Measurements from ENCODE around the gene NEDD4. TPM values are rescaled to one million over a fixed set of nuclear protein-coding genes. Genes with fewer than 3 reads are reported as not detected.
"Not testable (repeated sequence)": the region's sequence is repeated elsewhere in the genome, so short reads cannot be mapped to it uniquely, and the experiment has no call there.

The NEDD4 gene
- total RNA-seq, 1 donor from 2014 or later = 60.7 TPM

DNA sequence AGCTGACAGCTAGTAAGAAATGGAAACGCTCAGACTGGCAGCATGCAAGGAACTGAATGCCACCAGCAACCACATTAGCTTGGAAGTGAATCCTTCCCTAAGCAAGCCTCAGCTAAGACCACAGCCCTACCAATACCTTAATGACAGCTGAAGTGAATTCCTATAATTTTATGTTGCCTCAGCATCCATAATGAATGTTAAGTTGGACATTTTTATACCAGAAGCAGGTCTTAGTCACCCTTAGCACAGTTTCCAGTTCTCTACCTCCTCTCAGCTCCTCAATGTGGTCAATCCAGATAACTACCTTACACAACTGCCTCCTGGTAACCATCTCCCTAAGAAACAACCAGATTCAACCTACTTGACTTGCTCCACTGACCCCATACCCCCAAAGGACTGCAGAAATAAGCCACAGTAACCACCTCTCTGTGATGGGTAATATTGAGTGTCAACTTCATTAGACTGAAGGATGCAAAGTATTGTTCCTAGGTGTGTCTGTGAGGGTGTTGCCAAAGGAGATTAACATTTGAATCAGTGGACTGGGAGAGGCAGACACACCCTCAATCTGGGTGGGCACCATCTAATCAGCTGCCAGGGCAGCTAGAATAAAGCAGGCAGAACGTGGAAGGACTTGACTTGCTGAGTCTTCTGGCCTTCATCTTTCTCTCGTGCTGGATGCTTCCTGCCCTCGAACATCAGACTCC is 33.5 kb downstream of the NEDD4 start:
- no peak for DNase-seq (ENCODE audit: low spot score)

DNA sequence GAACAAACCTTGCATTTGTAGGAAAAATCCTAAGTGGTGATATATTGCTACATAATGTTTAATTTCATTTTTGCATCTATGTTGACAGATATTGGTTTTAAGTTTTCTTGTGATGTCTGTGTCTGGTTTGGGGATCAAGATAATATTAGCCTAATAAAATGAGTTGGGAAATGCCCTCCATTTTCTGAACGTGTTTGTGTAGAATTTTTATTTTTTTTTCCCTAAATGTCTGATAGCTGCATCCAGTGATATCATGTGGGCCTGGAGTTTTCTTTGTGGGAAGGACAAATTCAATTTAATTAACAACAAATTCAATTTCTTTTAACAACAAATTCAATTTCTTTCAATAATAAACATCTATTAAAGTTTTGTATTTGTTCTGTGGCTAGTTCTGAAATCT is 35.1 kb downstream of the NEDD4 start:
- no peak for DNase-seq (ENCODE audit: low spot score)

DNA sequence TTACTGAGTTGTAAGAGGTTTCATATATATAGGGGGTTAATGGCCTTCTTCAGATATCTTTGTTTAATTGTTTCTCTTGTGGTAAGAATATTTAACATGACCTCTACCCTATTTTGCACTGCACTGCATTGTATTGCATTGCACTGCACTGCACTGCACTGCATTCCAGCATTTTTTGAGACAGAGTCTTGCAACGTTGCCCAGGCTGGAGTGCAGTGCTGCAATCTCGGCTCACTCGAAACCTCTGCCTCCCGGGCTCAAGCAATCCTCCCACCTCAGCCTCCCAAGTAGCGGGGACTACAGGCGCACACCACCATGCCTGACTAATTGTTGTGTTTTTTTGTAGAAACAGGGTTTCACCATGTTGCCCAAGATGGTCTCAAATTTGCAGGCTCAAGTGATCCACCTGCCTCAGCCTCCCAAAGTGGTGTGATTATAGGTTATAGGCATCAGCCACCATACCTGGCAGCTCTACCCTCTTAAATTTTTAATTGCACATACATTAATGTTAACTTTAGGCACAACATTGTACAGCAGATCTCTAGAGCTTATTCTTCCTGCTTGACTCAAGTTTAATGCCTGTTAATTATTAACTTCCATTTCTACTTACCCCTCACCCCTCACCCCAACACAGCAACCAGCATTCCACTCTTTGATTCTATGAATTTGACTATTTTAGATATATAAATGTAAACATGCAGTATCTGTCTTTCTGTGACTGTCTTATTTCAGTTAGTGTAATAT is 38.4 kb downstream of the NEDD4 start:
- no peak for DNase-seq (ENCODE audit: low spot score)

DNA sequence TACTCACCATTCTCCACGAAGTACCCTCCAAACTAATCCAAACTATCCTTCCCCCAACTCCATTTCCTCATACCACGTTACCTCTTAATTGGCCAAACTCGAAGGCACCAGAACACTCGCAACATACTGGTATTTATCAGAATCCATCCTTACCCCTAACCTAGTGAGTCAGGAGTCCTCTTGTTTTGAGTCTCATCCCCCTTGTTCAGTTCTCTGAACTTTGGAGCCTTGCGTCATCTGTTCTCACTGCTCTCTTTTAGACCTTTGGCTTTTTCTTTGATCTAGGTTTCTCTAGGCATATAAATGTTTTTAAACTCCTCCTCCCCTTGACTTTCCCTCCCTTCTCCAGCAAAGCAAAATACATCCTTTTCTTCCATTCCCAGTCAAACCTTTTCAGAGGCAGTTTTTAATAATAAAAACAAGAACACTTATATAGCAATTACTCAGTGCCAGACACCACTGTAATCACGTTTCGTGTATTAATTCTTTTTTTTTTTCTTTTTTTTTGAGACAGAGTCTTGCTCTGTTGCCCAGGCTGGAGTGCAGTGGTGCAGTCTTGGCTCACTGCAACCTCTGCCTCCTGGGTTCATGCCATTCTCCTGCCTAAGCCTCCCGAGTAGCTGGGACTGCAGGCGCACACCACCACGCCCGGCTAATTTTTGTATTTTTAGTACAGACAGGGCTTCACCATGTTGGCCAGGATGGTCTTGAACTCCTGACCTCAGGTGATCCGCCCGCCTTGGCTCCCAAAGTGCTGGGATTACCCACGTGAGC is 40.7 kb downstream of the NEDD4 start:
- not testable (repeated sequence) for DNase-seq (ENCODE audit: low spot score)

DNA sequence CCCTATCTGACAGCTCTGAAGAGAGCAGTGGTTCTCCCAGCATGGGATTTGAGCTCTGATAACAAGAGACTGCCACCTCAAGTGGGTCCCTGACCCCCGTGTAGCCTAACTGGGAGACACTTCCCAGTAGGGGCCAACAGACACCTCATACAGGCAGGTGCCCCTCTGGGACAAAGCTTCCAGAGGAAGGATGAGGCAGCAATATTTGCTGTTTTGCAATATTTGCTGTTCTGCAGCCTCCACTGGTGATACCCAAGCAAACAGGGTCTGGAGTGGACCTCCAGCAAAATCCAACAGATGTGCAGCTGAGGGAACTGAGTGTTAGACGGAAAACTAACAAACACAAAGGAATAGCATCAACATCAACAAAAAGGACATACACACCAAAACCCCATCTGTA is 48.8 kb downstream of the NEDD4 start:
- not testable (repeated sequence) for DNase-seq (ENCODE audit: low spot score)

DNA sequence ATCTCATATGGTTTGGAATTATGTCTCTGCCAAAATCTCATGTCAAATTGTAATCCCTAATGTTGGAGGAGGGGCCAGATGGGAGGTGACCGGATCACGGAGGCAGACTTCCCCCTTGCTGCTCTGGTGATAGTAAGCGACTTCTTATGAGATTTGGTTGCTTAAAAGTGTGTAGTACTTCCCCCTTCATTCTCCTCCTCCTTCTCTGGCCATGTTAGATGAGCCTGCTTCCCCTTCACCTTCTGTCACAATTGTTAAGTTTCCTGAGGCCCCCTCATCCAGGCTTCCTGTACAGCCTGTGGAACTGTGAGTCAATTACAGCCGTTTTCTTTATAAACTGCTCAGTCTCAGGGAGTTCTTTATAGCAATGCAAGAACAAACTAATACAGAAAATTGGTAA is 51.1 kb downstream of the NEDD4 start:
- DNase-seq (ENCODE audit: low spot score) = no peak

DNA sequence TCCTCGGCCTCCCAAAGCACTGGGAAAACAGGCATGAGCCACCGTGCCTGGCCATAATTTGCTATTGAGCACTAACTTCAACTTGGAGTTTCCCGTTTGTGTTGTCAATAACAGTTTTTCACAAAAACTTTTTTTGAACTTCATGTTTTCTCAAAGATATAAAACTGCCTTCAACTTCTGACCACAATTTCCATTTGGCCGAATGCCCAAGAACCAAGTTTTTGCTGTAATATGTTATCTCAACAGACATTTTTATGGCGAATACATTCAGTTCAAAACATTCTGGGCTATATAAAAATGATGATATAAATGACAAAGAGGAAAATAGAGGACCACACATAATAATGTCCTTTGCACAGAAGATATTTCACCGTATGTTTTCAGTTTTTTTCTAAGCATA is 56.4 kb downstream of the NEDD4 start:
- DNase-seq (ENCODE audit: low spot score) = peak; percentile 49

DNA sequence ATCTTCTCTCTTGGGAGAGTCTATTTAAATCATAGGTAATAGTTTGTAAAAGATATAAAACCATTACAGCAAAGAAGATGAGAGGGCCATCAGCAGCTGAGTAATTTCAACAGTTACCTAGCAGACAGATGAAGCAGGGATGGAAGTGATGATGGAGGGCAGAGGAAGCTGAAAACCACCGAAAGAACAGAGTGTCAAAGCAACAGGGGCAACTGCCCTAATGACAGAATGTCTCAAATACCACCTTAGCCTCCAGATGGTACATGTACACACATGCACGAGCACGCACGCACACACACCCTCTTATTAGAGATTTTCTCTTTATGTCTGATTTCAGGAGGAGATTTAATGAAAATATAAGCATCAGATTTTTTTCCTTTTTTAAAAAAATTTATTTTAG is 64.5 kb downstream of the NEDD4 start:
- no peak for DNase-seq (ENCODE audit: low spot score)

DNA sequence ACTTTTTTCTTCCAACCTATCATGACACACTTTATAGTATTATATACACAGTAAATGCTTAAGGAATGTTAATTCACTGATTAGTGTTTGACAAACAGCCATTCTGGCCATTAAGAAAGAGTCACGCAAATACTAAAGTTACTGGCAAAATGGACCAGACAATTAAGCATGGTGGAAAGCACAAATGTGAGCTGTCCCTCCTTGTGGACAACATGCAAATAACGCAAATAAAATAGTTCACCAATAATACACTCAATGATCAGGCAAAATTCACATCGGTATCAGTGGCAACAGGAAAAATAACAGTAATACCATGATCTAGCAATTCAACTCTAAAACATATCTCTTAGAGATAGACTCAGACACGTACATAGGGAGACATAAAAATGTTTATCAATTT is 71.7 kb downstream of the NEDD4 start:
- DNase-seq (ENCODE audit: low spot score) = no peak

DNA sequence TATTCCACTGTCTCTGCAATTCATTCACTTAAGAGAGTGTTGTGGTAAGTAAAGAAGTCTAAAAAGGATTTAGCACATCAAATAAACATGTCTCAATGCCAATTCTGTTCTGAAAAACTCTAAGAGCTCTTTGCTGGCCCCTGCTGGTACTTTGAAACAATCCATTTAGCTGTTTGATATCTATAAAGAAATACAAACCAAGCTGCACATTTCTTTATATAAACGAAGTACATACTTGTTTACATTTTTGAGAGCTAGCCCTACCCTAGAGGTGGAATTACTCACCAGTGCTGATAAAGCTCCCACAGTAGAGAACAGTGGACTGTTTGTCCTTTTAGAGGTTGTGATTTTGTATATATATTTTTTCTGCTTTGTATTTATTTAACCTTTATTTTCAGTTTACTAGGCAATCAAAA is 75.5 kb downstream of the NEDD4 start:
- peak; percentile 49 for DNase-seq (ENCODE audit: low spot score)

DNA sequence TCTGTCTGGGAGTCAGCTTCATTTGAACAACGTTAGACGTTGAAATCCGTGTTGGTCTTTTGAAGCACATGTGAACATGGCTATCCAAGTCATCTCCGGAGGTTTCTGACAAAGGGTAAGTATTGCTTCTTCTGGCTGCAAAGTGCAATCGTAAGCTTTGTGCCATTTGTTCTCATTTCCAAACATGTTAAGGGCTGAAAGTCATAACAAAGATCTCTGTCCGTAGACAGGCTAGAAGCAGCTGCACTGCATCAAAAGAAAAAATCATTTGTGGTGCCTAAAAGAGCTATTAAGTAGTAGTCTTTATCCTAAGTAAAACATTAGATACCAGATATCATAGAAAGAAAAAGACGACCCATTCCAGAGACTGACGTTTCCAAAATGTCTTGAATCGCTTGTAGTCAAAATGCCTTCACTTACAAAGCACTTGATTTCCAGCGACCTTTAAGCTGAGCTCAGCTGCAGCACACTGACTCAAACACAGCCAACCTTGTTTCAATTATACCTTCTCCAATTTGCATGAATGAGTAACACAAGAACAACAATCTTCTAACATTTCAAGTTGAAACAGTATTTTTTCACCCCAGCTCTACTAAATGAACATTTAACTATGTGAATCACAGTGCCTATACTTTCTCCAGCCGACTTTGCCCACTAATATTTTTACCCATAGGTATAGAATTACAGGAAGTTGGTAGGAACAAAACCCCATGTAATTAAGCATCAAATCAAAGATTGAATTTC is 76.6 kb downstream of the NEDD4 start:
- no peak for DNase-seq (ENCODE audit: low spot score)

DNA sequence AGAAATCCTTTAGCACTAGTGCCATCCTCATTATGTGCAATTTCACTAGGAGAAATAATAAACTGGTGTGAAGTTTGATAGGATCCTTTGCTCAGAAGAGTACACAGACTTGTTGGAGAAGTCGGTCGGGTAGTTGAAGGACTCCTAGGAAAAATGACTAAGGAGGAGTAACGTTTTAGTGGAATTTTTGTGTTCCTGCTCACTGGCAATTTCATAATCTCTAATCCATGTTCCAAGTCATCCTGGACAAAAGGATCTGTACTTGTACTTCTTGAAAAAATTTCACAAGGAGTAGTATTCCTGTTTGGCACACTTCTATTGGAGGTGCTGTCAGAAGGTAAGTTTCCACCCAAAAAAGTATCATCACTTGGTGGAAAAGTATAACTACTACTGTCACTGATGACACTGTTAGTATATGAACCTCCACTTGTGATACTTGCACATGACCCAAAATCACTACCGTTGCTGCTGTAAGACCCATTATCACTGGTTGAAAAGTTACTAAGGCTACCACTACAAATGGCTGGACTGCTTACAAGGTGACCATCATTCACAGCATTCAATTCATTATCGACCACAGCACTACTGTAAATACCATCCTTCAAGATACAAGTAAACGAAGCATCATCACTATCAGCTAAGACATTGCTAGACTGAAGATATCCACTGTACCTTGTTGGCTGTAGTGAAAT is 77.4 kb downstream of the NEDD4 start:
- no peak for DNase-seq (ENCODE audit: low spot score)

DNA sequence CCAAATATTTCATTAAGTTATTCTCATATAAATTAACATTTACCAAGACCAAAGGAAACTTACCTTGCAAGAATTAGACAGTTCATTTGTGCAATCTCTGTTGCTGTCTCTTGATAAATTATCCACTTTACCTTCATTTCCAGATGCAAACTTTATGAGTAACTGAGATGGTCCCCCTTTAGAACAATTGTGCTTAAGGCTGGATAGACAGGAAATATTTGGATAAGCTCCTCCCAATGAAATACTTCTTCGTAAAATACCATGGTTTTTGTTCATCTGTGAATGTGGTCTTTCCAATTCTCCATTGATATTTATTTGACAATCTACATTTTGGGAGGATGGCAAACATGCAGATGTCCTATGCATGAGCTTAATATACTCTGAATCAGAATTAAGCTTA is 78.2 kb downstream of the NEDD4 start:
- DNase-seq (ENCODE audit: low spot score) = no peak

DNA sequence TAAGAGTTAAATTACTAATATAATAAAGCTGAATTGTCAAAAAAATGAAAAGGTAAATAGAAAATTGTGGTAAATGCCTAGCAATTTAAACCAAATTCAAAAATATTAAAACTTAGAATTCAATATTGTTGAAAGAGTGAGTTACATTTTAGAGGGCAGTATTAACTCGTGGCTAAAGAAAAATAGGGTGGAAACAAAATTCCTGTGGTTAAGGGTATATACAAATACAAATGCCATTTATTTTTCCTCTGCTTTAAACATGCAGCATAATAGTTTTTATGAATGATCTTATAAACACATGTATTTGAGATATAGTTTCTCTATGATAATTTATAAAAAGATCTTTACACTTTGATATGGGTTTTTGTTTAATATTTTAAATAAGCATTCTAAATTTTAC is 79.0 kb downstream of the NEDD4 start:
- DNase-seq (ENCODE audit: low spot score) = no peak

DNA sequence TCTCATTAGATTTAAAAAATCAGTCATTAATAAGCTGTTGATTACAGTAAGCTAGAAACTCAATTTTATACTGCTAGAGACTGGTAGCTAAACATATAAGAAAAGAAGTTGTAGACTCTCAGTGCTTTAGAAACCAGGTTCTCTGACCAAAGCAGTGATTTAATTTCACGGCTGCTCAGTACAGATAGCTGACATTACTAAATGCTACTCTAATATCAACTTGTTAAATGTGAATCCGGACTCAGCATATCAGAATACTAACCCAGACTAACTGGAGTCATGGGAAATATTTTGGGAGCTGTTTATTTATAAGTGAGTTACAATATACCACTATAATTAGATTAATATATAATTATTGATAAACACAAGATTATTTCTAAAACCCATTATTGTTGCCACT is 80.4 kb downstream of the NEDD4 start:
- DNase-seq (ENCODE audit: low spot score) = no peak

DNA sequence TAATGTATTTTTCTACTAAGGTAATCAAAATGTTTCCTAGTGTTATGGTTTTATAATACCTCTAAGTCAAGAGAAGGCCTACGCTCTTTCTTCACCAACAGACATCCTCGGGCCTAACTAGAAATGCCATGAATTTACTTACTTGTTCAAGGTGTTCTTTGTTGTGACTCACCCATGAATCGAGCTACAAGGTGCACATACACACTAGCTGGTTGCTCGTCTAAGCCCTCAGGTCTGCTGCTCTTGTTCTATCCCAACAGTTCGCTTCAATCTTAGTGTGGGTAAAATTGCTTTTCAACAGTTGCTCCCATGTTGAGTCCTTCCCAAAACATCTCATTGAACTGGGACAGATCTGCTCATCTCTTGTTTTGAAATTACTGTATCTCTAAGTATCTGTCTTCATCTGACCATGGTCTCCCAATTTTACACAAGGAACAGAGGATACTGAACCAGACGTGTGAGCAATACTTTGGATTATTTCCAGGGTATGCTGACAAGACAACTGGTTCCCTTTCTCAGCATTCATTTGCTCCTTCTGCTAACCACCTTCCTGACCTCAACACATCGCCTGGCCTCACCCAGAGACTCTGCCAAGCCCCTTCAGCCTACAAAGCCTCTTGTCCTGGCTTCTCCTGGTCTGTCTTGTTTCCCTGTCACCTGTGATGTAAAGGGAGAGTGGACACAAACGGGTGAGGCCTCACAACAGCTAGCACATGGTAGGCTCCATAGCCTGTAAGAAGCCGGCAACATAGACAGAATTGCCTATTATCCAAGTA is 84.2 kb downstream of the NEDD4 start:
- DNase-seq (ENCODE audit: low spot score) = no peak

DNA sequence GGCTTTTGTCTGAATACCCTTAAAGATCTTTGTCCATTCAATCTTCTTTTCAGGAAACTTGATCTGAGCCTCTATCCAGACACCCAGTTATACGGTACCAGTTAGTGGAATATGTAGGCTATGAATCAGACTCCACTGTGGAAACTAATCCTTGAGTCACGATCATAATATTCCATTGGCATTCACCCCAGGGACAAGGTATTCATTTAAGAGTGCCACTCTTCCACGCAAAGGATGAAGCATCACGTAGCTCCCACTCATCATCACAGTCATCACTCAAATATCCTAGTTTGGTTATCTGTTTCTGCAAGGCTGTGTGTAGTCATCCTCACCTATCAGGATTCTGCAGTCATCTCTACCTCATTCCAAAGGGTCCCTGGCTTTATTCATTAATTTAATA is 85.6 kb downstream of the NEDD4 start:
- peak; percentile 5 for DNase-seq (ENCODE audit: low spot score)

DNA sequence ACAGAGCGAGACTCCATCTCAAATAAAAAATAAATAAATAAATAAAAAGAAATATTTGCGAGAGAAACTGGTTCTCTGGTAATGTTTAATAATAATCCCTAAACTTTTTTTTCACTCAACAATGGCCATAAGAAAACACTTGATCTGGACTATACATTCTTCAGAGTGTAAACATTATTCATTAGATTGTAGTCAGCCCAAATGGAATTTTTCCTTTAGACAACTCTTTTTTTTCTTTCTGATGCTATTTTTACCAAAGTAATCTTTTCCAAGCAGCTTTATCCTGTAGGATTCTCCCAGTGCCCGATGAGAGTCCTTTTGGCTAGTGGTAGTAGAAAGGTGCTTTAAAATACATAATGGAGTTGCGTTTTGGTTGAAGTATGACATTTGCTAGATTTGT is 90.4 kb downstream of the NEDD4 start:
- no peak for DNase-seq (ENCODE audit: low spot score)

DNA sequence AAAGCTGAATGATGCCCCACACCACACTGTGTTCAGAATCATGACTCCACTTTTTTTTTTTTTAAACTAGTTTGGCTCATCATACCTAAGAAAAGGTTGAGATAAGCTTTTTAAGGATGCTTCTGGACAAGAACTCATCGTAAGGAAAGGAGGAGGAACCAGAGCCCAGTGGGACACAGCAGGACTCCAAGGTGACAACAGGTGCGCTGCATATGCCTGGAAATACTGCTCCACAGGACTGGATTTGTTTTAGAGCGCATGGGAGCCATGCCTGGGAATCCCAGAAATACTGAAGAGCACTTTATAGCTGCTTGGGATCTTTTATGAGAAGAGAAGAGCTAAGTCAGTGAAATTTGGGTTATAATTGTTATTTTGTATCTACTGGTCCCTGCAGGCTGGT is 93.4 kb downstream of the NEDD4 start:
- no peak for DNase-seq (ENCODE audit: low spot score)

DNA sequence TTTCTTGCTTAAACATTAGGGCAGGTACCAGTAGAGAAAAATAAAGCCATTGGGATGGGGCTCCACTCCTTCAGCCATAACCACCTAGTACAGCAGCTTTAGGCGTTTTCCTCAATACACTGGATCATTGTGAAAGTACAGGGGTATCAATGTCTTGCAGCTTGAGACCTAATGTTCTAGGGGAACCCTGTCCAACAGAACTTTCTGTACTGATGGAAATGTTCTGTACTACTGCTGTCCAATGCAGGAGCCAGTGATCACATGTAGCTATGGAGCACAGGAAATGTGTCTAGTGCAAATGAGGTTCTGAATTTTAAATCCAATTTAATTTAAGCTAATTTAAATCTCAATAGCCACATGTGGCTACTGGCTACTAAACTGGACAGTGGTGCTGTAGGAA is 93.9 kb downstream of the NEDD4 start:
- no peak for DNase-seq (ENCODE audit: low spot score)
